ENCODE data around the gene OLFM1.

OLFM1 gene

DNA sequence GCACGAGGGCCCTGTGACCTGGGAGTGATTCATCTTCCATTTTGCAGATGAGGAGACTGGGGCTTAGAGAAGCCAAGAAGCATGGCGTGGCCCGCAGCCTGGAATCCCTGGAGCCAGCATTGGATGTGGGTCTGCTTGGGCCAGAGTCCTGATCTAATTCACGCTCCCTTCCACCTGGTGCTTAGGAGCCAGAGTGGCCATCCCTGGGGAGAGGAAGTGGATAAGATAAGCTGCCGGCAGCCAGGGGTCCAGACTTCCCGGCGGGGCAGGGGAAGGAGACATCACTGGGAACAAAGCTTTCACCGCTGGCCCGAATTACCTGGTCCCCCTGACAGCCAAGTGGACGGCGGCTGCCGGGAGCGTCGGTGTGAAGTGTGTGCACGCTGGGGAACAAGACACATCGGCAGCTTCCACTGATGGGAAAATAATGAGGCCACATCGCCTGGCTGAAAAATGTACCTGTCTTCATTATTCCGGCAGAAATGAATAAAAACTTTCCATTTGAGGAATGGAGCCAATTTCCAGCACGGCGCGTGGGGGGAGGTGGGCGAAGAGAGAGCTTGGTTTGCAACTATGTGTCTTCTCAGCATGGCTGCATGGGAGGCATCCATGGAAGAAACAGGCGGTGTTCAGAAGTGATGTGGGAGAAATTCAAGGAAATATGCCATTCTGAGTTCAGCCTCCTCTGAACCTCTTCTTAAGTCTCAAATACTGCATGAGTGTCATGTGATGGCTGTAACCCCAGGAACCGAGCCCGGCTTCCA is 78.5 kb downstream of the OLFM1 start:
- TF ChIP-seq, protein P1, sequence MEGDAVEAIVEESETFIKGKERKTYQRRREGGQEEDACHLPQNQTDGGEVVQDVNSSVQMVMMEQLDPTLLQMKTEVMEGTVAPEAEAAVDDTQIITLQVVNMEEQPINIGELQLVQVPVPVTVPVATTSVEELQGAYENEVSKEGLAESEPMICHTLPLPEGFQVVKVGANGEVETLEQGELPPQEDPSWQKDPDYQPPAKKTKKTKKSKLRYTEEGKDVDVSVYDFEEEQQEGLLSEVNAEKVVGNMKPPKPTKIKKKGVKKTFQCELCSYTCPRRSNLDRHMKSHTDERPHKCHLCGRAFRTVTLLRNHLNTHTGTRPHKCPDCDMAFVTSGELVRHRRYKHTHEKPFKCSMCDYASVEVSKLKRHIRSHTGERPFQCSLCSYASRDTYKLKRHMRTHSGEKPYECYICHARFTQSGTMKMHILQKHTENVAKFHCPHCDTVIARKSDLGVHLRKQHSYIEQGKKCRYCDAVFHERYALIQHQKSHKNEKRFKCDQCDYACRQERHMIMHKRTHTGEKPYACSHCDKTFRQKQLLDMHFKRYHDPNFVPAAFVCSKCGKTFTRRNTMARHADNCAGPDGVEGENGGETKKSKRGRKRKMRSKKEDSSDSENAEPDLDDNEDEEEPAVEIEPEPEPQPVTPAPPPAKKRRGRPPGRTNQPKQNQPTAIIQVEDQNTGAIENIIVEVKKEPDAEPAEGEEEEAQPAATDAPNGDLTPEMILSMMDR (conservative IDR thresholded peaks at IDR 0.05; ENCODE audit: low read length): no peak
- H3K4me3 ChIP-seq (ENCODE audit: low read length): no peak overlapping the region
- DNase-seq (ENCODE audit: low read depth): no peak

DNA sequence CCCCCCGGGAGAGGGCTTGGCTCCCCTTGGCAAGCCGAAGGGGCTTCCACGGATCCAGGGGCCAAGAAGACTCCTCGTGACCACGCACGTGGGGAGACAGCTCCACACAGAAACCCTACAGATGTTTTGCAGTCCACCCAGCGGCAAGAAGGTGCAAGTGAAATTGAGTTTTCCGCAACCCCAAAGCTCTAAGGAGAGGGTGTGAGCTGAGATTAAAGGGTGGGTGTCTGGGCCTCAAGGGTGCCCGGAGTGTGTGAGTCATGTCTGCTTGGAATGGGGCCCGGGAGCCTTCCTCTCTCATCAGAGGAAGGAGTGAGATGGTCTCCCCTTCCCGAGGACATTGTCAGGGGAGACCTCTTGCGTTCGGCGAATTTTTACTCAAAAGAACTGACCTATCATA is 79.1 kb downstream of the OLFM1 start:
- H3K4me3 ChIP-seq (ENCODE audit: low read length): no peak overlapping the region
- no peak for DNase-seq (ENCODE audit: low read depth)
- TF ChIP-seq, protein P1 (conservative IDR thresholded peaks at IDR 0.05; ENCODE audit: low read length): no peak

DNA sequence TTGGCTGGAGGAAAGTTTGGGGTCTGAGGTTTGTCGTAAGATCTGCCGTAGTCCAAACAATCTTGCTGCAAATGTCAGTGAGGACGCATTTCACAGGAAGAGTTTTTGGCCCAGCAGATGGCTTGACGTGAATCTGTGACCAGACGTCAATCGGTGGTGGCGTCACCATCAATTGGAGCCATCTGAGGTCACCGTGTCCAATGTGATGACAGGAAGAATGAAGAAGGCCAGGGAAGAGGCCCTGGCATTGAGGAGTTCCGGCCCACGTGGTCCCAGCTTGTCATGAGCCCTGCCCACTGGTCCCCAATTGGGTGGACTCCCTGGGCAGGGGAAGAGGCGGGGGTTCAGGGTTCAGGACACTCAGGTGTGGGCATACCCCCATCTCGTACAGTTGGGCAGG is 79.9 kb downstream of the OLFM1 start:
- DNase-seq (ENCODE audit: low read depth): no peak
- H3K4me3 ChIP-seq (ENCODE audit: low read length): no peak overlapping the region

DNA sequence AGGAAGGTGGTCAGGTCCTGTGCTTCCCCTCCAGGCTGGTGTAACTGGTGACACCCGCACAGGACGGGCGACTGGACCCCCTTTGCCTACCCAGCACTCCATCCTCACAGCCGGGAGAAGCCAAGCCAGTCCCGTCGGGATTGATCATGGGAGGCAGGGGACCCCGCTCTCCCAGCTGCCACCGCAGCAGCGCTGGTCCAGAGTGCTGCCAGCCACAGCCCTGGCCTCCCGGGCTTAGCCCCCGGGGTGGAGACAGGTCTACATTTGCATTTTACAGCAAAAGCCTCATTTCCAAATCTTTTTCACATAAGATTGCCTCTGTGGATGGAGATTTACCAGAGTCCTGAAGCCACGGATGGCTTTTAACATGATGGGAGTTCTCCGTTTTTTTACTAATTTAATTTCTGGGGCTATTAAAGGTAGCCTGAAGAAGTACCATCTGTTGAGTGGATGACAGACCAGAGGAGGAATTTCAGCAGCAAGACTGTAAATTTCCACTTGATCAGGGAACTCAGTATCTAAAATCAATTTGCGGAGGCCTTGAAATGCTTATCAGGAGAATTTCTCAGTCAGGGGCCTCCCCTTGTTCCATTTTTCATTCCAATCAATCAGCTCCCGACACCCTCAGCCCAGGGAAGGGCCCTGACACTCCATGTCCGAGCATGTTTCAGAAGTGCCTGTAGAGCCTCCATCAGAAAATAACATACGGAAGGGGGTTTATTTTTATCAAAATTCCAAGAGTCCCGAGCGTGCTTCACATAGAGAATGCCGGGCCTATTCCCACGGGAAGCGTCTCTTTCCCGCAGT is 80.6 kb downstream of the OLFM1 start:
- no peak for DNase-seq (ENCODE audit: low read depth)
- TF ChIP-seq, protein P1 (conservative IDR thresholded peaks at IDR 0.05; ENCODE audit: low read length): no peak
- no peak overlapping the region for H3K4me3 ChIP-seq (ENCODE audit: low read length)

More for the DNA sequence above, 79.9 kb downstream of the OLFM1 start:
- TF ChIP-seq, protein P1 (conservative IDR thresholded peaks at IDR 0.05; ENCODE audit: low read length): no peak

DNA sequence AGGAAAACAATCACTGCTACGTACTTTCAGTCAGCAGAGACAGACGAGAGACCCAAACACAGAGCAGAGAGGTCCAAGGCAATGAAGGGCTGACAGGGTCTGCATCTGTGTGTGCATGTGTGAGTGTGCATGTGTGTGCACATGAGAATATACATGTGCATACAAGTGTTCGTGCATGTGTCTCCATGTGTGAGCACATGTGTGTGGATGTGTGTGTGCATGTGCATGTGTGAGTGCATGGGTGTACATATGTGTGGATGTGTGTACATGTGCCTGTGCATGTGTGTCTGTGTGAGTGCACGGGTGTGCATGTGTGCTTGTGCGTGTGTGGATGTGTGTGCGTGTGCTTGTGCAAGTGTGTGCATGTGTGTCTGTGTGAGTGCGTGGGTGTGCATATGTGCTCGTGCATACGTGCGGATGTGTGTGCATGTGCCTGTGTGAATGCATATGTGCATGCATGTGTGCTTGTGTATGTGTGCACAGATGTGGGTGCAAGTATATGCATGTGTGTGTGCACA is 82.3 kb downstream of the OLFM1 start:
- TF ChIP-seq, protein P1 (conservative IDR thresholded peaks at IDR 0.05; ENCODE audit: low read length): no peak
- H3K4me3 ChIP-seq (ENCODE audit: low read length): no peak overlapping the region
- no peak for DNase-seq (ENCODE audit: low read depth)

DNA sequence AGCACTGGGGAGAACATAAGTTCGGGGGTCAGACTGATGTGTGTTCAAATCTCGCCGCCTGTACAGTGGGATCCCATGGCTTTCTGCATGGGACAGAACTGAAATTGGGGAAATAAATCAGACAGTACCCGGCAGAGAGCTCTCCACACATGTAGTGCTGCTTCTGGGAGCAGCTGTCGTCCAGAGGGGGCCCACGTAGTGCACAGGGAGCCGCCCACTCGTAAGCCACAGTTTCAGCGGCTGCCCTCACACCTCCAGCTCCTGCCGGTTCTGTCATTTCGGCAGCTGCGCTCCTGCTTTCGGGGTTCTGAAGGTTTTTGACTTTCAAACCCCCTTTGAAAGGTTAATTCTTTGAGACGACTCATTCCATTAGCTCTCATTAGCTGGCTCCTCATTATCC is 83.1 kb downstream of the OLFM1 start:
- DNase-seq (ENCODE audit: low read depth): no peak
- TF ChIP-seq, protein P1 (conservative IDR thresholded peaks at IDR 0.05; ENCODE audit: low read length): no peak
- no peak overlapping the region for H3K4me3 ChIP-seq (ENCODE audit: low read length)

Data from AG10803 (cell line).